Left ventricle myocardium inferior (tissue), 1 donor: Measurements from ENCODE around the gene LRRN2. TPM values are rescaled to one million over a fixed set of nuclear protein-coding genes. Genes with fewer than 3 reads are reported as not detected.
"Not testable (repeated sequence)": the region's sequence is repeated elsewhere in the genome, so short reads cannot be mapped to it uniquely, and the experiment has no call there.

Experiments used
- DNase-seq: peaks from one replicate; pipeline ENCODE4 v3.0.0-alpha.2; 2020
- H3K27ac ChIP-seq: fragments of 200-600 bp; replicated peaks from 2 replicates; pipeline ENCODE4 v1.8.0; 2021
- H3K27me3 ChIP-seq: fragments of 200-600 bp; 2 replicates; pipeline ENCODE4 v1.8.0; 2021; ENCODE audit warnings: low read depth
- H3K36me3 ChIP-seq: fragments of 200-600 bp; 2 replicates; pipeline ENCODE4 v1.8.0; 2021
- H3K4me1 ChIP-seq: fragments of 200-600 bp; 2 replicates; pipeline ENCODE4 v1.8.0; 2021
- H3K4me3 ChIP-seq: fragments of 200-600 bp; 2 replicates; pipeline ENCODE4 v1.8.0; 2021; ENCODE audit warnings: mild to moderate bottlenecking, moderate library complexity
- H3K9me3 ChIP-seq: fragments of 200-600 bp; replicated peaks from 2 replicates; pipeline ENCODE4 v1.8.0; 2021
- intact Hi-C: fragments of 100-400 bp; cut with micrococcal nuclease; formaldehyde crosslinking; loops from one replicate; pipeline ENCODE4 v1.11.0; 2022
- total RNA-seq: library from RNA; stranded (reverse); fragmentation: NEBNext Ultra II Directional; extraction: Animal tissue kit (Norgen Biotek cat#: 25700); gene quantifications from one replicate; pipeline ENCODE4 v1.2.1, GENCODE V29; 2021
- TF ChIP-seq, protein P1 (sequence below): fragments of 200-600 bp; IDR thresholded peaks from 2 replicates; pipeline ENCODE4 v1.8.0; 2021; ENCODE audit warnings: antibody characterized with exemption, mild to moderate bottlenecking, borderline replicate concordance
- donor health status: DM: no; HTN: yes; CAD: no; lungs with severe emphysema.

LRRN2 gene
- total RNA-seq, 1 donor from 2014 or later, result 1.4 TPM

DNA sequence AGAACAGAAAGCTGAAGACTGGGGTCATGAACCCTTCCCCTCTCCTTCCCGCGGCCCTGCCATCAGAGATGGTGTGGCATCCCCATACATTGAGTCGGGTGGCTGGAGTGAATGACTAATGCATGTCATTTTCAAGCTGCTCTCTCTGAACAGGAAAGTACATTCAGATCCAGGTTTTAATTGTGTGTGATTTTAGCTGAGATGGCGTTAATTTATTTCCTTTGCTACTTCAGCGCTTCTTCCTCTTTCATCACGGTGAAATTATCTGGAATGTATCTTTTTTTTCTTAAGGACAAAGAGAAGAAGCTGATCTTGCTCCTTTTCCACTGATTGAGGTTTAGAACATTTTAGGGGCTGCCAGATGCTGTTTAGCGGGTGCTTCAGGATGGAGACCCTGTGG lies 8.6 kb upstream of the LRRN2 start:
- intact Hi-C loops, result no loop called here
- Histone ChIP-seq H3K4me3 (no peak overlapping the region), H3K27me3 (peaks cover 67% of the 10 kb centered on the region), H3K36me3 (no peaks in the 10 kb centered on the region), H3K4me1 (no peaks in the 10 kb centered on the region), H3K27ac (no peak overlapping the region), H3K9me3 (no peaks in the 10 kb centered on the region)
- DNase-seq, result no peak
- TF ChIP-seq, protein P1, sequence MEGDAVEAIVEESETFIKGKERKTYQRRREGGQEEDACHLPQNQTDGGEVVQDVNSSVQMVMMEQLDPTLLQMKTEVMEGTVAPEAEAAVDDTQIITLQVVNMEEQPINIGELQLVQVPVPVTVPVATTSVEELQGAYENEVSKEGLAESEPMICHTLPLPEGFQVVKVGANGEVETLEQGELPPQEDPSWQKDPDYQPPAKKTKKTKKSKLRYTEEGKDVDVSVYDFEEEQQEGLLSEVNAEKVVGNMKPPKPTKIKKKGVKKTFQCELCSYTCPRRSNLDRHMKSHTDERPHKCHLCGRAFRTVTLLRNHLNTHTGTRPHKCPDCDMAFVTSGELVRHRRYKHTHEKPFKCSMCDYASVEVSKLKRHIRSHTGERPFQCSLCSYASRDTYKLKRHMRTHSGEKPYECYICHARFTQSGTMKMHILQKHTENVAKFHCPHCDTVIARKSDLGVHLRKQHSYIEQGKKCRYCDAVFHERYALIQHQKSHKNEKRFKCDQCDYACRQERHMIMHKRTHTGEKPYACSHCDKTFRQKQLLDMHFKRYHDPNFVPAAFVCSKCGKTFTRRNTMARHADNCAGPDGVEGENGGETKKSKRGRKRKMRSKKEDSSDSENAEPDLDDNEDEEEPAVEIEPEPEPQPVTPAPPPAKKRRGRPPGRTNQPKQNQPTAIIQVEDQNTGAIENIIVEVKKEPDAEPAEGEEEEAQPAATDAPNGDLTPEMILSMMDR, result no peak

DNA sequence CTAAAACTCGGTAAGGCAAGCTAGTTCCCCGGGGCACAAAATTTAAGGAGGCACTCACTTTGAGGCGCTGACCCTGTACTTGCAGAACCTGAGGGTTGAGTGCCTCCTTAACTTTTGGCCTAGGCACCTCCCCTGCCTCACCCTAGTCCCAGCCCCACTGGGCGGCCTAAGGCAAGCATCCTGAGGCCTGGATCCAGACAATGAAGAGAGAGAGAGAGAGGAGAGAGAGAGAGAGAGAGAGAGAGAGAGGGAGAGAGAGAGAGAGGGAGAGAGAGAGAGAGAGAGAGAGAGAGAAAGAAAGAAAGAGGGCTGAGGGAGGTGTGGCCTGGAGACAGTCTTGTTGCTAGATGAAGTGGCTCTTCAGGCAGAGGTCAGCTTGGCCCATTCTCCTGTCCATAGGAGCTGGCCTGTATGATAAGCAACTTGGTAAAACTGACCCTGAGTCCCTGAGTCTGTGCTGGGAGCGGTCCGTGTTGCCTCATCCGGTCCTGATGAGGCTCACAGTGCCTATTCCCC lies 7.4 kb upstream of the LRRN2 start:
- H3K4me3 ChIP-seq, result no peak overlapping the region
- intact Hi-C loops, result no loop called here

DNA sequence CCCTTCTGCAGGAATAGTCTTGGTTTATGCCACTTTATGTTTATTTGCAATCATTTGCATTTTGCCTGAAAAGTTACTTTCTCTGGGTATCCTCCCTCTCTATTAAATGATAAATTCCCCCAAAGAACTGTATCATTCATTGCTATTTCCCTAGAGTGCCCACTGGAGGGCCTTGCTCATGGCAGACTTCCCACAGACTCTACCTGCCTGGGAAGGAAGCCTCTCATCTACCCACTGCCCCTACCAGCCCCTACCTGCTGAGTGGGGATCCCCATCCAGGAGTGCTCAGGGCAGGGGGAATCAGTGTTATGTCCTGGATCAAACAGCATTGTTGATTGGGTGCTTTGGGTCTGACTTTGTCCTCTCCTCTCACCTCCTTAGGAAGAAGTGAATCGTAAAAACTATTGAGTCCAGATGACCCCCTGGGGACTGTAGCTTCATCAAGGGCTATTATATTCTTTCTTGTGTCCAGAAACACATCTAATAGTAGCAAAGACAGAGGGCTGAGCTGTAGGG lies 6.8 kb upstream of the LRRN2 start:
- TF ChIP-seq, protein P1, result no peak
- no peaks in the 10 kb centered on the region for H3K4me1 ChIP-seq
- intact Hi-C loops, result no loop called here

More for the DNA sequence above, 7.4 kb upstream of the LRRN2 start:
- Histone ChIP-seq H3K36me3 (no peaks in the 10 kb centered on the region), H3K27me3 (peaks cover 79% of the 10 kb centered on the region), H3K9me3 (no peaks in the 10 kb centered on the region), H3K4me1 (no peaks in the 10 kb centered on the region), H3K27ac (no peak overlapping the region)
- no peak for DNase-seq
- TF ChIP-seq, protein P1, result no peak

DNA sequence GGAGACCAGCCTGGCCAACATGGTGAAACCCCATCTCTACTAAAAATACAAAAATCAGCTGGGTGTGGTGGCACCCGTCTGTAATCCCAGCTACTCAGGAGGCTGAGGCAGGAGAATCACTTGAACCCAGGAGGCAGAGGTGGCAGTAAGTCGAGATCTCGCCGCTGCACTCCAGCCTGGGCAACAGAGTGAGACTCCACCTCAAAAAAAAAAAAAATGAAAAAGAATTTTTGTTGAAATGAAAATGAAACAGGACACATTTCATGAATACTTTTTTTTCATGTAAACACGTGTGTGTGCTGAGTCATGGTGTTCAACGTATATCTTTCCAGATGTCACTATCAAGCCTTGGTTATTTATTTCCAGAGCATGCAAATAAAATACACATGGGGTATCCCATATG lies 5.8 kb upstream of the LRRN2 start:
- intact Hi-C loops, H3K36me3 ChIP-seq: not testable (repeated sequence)
- peaks cover 81% of the 10 kb centered on the region for H3K27me3 ChIP-seq

More for the DNA sequence above, 6.8 kb upstream of the LRRN2 start:
- H3K4me3 ChIP-seq, result no peak overlapping the region
- no peak for DNase-seq
- H3K27me3 ChIP-seq, result peaks cover 79% of the 10 kb centered on the region
- H3K36me3 ChIP-seq, result no peaks in the 10 kb centered on the region
- H3K9me3 ChIP-seq, result no peaks in the 10 kb centered on the region
- no peak overlapping the region for H3K27ac ChIP-seq

GRCh38 chr1:204688776-204689175 lies 3.2 kb upstream of the LRRN2 start:
- Histone ChIP-seq H3K36me3 (no peaks in the 10 kb centered on the region), H3K4me3 (no peak overlapping the region), H3K4me1 (peaks cover 21% of the 10 kb centered on the region), H3K27ac (no peak overlapping the region), H3K9me3 (no peaks in the 10 kb centered on the region), H3K27me3 (peaks cover 85% of the 10 kb centered on the region)
- no peak for DNase-seq
- intact Hi-C loops, result no loop called here
- TF ChIP-seq, protein P1, result no peak

More for the DNA sequence above, 5.8 kb upstream of the LRRN2 start:
- not testable (repeated sequence) for H3K27ac ChIP-seq, H3K4me1 ChIP-seq, H3K4me3 ChIP-seq, H3K9me3 ChIP-seq, DNase-seq

DNA sequence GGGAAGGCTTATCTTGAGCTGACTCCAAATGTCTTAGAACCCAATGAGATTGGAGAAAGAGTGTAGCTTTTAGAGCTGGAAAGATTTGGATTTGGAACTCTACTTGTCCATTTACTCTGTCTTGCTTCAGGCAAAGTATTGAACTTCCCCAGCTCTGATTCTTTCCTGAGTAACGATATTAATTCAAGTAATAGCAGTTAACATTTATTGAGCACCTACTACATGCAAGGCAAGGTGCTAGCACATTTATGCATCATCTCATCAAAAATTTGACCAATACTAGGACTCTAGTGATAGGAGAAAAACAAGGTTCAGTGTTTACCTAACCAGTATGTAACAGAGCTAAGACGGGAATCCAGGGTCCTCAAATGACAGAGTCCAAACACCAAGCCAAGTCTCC lies 2.5 kb upstream of the LRRN2 start:
- Histone ChIP-seq H3K36me3 (no peaks in the 10 kb centered on the region), H3K27ac (no peak overlapping the region), H3K9me3 (no peaks in the 10 kb centered on the region), H3K4me3 (no peak overlapping the region), H3K4me1 (peaks cover 25% of the 10 kb centered on the region), H3K27me3 (peaks cover 88% of the 10 kb centered on the region)
- TF ChIP-seq, protein P1, result no peak
- DNase-seq, result no peak
- intact Hi-C loops, result no loop called here
